K562 (cell line): ENCODE data around the gene USP6. TPM values are rescaled to one million over a fixed set of nuclear protein-coding genes. Genes with fewer than 3 reads are reported as not detected.

ENCODE experiments used
- CSDE1 ChIP-seq, 2 experiments: fragments of 450-650 bp; IDR thresholded peaks; 2 replicates each; pipeline ENCODE4 v1.6.1; 2016; ENCODE audit warnings: mild to moderate bottlenecking in 1 of 2
- ELF1 ChIP-seq: fragments of 200-800 bp; sonication (Bioruptor generic); IDR thresholded peaks from 2 replicates; pipeline ENCODE4 v1.6.1; 2016; ENCODE audit warnings: missing genetic modification characterization, missing compliant biosample characterization
- ELF4 ChIP-seq: fragments of 450-650 bp; formaldehyde crosslinking; IDR thresholded peaks from 2 replicates; pipeline ENCODE4 v1.4.0; 2022; ENCODE audit warnings: missing genetic modification characterization
- MTA3 ChIP-seq: fragments of 450-650 bp; formaldehyde crosslinking; IDR thresholded peaks from 2 replicates; pipeline ENCODE4 v1.6.1; 2017; ENCODE audit warnings: mild to moderate bottlenecking, borderline replicate concordance
- SRSF1 ChIP-seq: fragments of 200-400 bp; formaldehyde crosslinking; IDR thresholded peaks from 2 replicates; pipeline ENCODE4 v1.6.1; 2017; ENCODE audit warnings: mild to moderate bottlenecking, low read depth, low read length, moderate library complexity
- polyA plus RNA-seq, 8 experiments: library from polyadenylated mRNA; depleted of rRNA in 4 of 8; stranded (reverse) in 5 of 8; unstranded in 3 of 8; fragments of >200 nt; fragmentation: Nextera tagmentation in 2 of 8; fragmentation: Illumina TruSeq in 1 of 8; extraction: Ambion mirVana in 2 of 8; extraction: Trizol in 1 of 8; gene quantifications; 2 replicates each; pipeline versions ENCODE4 v1.2.1 to v1.2.3, GENCODE V29; 2011 to 2014; ENCODE audit warnings: inconsistent platforms in 1 of 8, missing spikeins in 1 of 8
- total RNA-seq, 7 experiments: library from RNA; depleted of rRNA in 6 of 7; stranded (reverse); fragments of >200 nt in 6 of 7; fragmentation: Illumina TruSeq in 2 of 7; extraction: Trizol in 2 of 7; gene quantifications; 2 replicates each; pipeline versions ENCODE4 v1.2.1 to v1.2.3, GENCODE V29; 2011 to 2021; ENCODE audit warnings: low replicate concordance in 1 of 7
- TF ChIP-seq, protein P1 (sequence below), 2 experiments: fragments of 450-650 bp in 1 of 2; IDR thresholded peaks; 2 replicates each; pipeline ENCODE4 v1.6.1; 2011 to 2017; ENCODE audit warnings: low read depth in 2 of 2, antibody characterized with exemption in 1 of 2, borderline replicate concordance in 1 of 2, low read length in 1 of 2, mild to moderate bottlenecking in 1 of 2, mixed read lengths in 1 of 2; ENCODE audit not compliant: control insufficient read depth in 1 of 2
- TF ChIP-seq, protein P2 (sequence below): fragments of 250-450 bp; sonication (Bioruptor Pico); IDR thresholded peaks from 2 replicates; pipeline ENCODE4 v1.5.0; 2021
- TF ChIP-seq, protein P3 (sequence below): fragments of 450-650 bp; IDR thresholded peaks from 2 replicates; pipeline ENCODE4 v1.6.1; 2016; ENCODE audit warnings: low read depth
- TF ChIP-seq, protein P4 (sequence below), 3 experiments: fragments of 200-800 bp in 1 of 3; fragments of 250-450 bp in 1 of 3; fragments of 450-650 bp in 1 of 3; sonication (Bioruptor Pico) in 1 of 3; sonication (Bioruptor generic) in 1 of 3; formaldehyde crosslinking in 1 of 3; IDR thresholded peaks; 2 replicates each; pipeline versions ENCODE4 v1.6.1 to v1.8.0; 2016 to 2022; ENCODE audit warnings: mild to moderate bottlenecking in 2 of 3, missing genetic modification characterization in 2 of 3, missing compliant biosample characterization in 1 of 3, moderate library complexity in 1 of 3

Gene USP6
- total and polyA plus RNA-seq, 9 of the 15 experiments (the other 6 are each of a cell fraction or from before 2014, with no cell fraction given), result 0.01 to 0.09 (median 0.04) TPM; not detected in 4

DNA sequence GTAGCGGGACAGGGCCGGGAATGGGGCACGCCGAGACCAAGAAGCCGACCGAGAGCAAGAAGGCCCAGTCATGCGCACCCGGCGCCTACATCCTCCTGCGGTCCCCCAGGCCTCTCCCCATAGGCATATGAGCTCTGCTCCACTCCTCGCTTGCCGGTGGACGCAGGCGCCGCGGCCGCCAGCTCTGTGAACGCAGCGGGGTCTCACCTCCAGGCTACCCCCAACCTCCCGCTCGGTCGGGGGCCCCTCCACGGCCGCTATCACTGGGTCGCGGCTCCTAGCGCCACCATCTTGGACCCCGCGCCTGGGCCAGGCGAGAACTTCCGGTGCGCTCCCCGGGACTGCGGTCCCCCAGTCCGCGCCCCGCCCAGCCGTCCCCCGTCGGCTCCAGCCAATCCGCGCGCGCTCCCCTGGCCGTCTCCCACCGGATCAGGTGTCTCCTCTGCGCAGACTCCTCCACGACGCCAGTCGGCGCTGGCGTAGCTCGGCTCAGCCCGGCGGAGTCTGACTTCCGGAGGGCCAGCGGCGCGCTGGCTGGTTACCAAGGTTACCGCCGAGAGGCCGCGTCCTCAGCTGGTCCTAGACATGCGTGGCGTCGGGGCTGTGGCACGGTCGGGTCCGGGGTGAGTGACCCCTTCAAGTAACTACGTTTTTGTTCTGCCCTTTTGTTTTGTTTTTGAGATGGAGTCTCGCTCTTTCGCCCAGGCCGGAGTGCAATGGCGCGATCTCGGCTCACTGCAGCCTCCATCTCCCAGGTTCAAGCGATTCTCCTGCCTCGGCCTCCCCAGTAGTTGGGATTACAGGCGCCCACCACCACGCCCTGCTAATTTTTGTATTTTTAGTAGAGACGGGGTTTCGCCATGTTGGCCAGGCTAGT lies 75.9 kb downstream of the USP6 start, which contains the start of gene ZNF594 (continued):
- TF ChIP-seq, protein P1, sequence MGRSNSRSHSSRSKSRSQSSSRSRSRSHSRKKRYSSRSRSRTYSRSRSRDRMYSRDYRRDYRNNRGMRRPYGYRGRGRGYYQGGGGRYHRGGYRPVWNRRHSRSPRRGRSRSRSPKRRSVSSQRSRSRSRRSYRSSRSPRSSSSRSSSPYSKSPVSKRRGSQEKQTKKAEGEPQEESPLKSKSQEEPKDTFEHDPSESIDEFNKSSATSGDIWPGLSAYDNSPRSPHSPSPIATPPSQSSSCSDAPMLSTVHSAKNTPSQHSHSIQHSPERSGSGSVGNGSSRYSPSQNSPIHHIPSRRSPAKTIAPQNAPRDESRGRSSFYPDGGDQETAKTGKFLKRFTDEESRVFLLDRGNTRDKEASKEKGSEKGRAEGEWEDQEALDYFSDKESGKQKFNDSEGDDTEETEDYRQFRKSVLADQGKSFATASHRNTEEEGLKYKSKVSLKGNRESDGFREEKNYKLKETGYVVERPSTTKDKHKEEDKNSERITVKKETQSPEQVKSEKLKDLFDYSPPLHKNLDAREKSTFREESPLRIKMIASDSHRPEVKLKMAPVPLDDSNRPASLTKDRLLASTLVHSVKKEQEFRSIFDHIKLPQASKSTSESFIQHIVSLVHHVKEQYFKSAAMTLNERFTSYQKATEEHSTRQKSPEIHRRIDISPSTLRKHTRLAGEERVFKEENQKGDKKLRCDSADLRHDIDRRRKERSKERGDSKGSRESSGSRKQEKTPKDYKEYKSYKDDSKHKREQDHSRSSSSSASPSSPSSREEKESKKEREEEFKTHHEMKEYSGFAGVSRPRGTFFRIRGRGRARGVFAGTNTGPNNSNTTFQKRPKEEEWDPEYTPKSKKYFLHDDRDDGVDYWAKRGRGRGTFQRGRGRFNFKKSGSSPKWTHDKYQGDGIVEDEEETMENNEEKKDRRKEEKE (IDR thresholded peaks at IDR 0.05; ENCODE audit: borderline replicate concordance in 1 of 2, control insufficient read depth in 1 of 2, low read depth in 2 of 2, low read length in 1 of 2), result 0 out of 4 replicates have a peak, but pooled peaks of 1 of the 2 experiments have one; percentile 23
- TF ChIP-seq MTA3 (peak; percentile 52; the same call in 1 of the 2 replicates), ELF1 (peak; percentile 80), SRSF1 (no peak), ELF4 (CRISPR knock-in tag) (no peak), CSDE1 (IDR thresholded peaks at IDR 0.05) (peak in 1 of 2 experiments; percentile 59; a peak in 1 of 4 replicates)
- TF ChIP-seq, protein P2, sequence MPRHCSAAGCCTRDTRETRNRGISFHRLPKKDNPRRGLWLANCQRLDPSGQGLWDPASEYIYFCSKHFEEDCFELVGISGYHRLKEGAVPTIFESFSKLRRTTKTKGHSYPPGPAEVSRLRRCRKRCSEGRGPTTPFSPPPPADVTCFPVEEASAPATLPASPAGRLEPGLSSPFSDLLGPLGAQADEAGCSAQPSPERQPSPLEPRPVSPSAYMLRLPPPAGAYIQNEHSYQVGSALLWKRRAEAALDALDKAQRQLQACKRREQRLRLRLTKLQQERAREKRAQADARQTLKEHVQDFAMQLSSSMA, result no peak
- TF ChIP-seq, protein P3, sequence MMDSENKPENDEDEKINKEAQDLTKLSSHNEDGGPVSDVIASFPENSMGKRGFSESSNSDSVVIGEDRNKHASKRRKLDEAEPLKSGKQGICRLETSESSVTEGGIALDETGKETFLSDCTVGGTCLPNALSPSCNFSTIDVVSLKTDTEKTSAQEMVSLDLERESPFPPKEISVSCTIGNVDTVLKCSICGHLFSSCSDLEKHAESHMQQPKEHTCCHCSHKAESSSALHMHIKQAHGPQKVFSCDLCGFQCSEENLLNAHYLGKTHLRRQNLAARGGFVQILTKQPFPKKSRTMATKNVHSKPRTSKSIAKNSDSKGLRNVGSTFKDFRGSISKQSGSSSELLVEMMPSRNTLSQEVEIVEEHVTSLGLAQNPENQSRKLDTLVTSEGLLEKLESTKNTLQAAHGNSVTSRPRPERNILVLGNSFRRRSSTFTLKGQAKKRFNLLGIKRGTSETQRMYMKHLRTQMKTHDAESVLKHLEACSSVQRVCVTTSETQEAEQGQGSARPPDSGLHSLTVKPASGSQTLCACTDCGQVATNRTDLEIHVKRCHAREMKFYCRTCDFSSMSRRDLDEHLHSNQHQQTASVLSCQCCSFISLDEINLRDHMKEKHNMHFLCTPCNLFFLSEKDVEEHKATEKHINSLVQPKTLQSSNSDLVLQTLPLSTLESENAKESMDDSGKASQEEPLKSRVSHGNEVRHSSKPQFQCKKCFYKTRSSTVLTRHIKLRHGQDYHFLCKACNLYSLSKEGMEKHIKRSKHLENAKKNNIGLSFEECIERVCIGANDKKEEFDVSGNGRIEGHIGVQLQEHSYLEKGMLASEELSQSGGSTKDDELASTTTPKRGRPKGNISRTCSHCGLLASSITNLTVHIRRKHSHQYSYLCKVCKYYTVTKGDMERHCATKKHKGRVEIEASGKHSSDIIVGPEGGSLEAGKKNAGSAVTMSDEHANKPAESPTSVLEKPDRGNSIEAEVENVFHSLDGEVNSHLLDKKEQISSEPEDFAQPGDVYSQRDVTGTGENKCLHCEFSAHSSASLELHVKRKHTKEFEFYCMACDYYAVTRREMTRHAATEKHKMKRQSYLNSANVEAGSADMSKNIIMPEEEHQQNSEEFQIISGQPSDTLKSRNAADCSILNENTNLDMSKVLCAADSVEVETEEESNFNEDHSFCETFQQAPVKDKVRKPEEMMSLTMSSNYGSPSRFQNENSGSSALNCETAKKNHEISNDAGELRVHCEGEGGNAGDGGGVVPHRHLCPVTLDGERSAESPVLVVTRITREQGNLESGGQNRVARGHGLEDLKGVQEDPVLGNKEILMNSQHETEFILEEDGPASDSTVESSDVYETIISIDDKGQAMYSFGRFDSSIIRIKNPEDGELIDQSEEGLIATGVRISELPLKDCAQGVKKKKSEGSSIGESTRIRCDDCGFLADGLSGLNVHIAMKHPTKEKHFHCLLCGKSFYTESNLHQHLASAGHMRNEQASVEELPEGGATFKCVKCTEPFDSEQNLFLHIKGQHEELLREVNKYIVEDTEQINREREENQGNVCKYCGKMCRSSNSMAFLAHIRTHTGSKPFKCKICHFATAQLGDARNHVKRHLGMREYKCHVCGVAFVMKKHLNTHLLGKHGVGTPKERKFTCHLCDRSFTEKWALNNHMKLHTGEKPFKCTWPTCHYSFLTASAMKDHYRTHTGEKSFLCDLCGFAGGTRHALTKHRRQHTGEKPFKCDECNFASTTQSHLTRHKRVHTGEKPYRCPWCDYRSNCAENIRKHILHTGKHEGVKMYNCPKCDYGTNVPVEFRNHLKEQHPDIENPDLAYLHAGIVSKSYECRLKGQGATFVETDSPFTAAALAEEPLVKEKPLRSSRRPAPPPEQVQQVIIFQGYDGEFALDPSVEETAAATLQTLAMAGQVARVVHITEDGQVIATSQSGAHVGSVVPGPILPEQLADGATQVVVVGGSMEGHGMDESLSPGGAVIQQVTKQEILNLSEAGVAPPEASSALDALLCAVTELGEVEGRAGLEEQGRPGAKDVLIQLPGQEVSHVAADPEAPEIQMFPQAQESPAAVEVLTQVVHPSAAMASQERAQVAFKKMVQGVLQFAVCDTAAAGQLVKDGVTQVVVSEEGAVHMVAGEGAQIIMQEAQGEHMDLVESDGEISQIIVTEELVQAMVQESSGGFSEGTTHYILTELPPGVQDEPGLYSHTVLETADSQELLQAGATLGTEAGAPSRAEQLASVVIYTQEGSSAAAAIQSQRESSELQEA, result no peak
- TF ChIP-seq, protein P4, sequence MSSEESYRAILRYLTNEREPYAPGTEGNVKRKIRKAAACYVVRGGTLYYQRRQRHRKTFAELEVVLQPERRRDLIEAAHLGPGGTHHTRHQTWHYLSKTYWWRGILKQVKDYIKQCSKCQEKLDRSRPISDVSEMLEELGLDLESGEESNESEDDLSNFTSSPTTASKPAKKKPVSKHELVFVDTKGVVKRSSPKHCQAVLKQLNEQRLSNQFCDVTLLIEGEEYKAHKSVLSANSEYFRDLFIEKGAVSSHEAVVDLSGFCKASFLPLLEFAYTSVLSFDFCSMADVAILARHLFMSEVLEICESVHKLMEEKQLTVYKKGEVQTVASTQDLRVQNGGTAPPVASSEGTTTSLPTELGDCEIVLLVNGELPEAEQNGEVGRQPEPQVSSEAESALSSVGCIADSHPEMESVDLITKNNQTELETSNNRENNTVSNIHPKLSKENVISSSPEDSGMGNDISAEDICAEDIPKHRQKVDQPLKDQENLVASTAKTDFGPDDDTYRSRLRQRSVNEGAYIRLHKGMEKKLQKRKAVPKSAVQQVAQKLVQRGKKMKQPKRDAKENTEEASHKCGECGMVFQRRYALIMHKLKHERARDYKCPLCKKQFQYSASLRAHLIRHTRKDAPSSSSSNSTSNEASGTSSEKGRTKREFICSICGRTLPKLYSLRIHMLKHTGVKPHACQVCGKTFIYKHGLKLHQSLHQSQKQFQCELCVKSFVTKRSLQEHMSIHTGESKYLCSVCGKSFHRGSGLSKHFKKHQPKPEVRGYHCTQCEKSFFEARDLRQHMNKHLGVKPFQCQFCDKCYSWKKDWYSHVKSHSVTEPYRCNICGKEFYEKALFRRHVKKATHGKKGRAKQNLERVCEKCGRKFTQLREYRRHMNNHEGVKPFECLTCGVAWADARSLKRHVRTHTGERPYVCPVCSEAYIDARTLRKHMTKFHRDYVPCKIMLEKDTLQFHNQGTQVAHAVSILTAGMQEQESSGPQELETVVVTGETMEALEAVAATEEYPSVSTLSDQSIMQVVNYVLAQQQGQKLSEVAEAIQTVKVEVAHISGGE (CRISPR knock-in tag; IDR thresholded peaks at IDR 0.05), result peak; percentile 79 to 94 (median 80); a peak in 5 of 6 replicates
